Endothelial cell of umbilical vein (primary cell): ENCODE measurements around the gene KCNB1. TPM values are rescaled to one million over a fixed set of nuclear protein-coding genes. Genes with fewer than 3 reads are reported as not detected.

ENCODE experiments used
- BruUV-seq: library from RNA; stranded (reverse); fragments of 400-500 nt; replicated peaks from 2 replicates; lab custom pipeline; 2021; lab: Mats Ljungman, UMichigan
- CTCF ChIA-PET: fragments of 300-600, 350-600 bp; sonication (Branson Sonifier 250); formaldehyde crosslinking; loops from one replicate; lab custom pipeline; 2021; ENCODE audit warnings: antibody characterized with exemption, inconsistent platforms; lab: Charles Lee
- POLR2A ChIA-PET: fragments of 300-600, 350-600 bp; sonication (Branson Sonifier 250); formaldehyde crosslinking; loops from one replicate; lab custom pipeline; 2021; ENCODE audit warnings: antibody characterized with exemption, inconsistent platforms; lab: Charles Lee
- DNase-seq: peaks from one replicate; pipeline ENCODE4 v3.0.0-alpha.2; 2011; ENCODE audit warnings: low read depth, low spot score
- FAIRE-seq: peaks from 2 replicates; lab custom pipeline; 2011; peaks lifted over from hg19 to GRCh38; lab: Jason Lieb, UNC
- H2AFZ ChIP-seq: 2 replicates; pipeline ENCODE4 v1.6.0; 2012; ENCODE audit warnings: low read depth, low read length, control low read depth, inconsistent platforms
- H3K27ac ChIP-seq: 2 replicates; pipeline ENCODE4 v1.5.1; 2011; ENCODE audit warnings: low read depth, mild to moderate bottlenecking, control low read depth, low read length, moderate library complexity; ENCODE audit not compliant: insufficient read depth
- H3K27me3 ChIP-seq, 2 experiments: 2 replicates each; pipeline versions ENCODE4 v1.6.0 to v1.6.1; 2011; ENCODE audit warnings: low read length in 2 of 2, mixed read lengths in 1 of 2; ENCODE audit not compliant: control insufficient read depth in 2 of 2, insufficient read depth in 2 of 2
- H3K36me3 ChIP-seq, 2 experiments: 2 replicates in 1 of 2; 3 replicates in 1 of 2; pipeline ENCODE4 v1.5.1; 2011; ENCODE audit warnings: low read length in 2 of 2, mild to moderate bottlenecking in 1 of 2, moderate library complexity in 1 of 2; ENCODE audit not compliant: control insufficient read depth in 2 of 2, insufficient read depth in 2 of 2; ENCODE audit errors: extremely low read depth in 1 of 2
- H3K4me1 ChIP-seq: 3 replicates; pipeline ENCODE4 v1.5.1; 2011; ENCODE audit warnings: mild to moderate bottlenecking, low read length; ENCODE audit not compliant: control insufficient read depth, insufficient read depth; ENCODE audit errors: extremely low read depth
- H3K4me2 ChIP-seq: 2 replicates; pipeline ENCODE4 v1.6.1; 2011; ENCODE audit warnings: low read length, control low read depth, mixed read lengths; ENCODE audit not compliant: insufficient read depth
- H3K4me3 ChIP-seq, 3 experiments: fragments of 200-600 bp in 1 of 3; sonication (generic), shearing (Covaris generic) in 1 of 3; replicated peaks in 1 of 3; 2 replicates each; pipeline ENCODE4 v1.5.1; 2011 to 2016; ENCODE audit warnings: control low read depth in 3 of 3, low read length in 3 of 3, mild to moderate bottlenecking in 2 of 3, inconsistent platforms in 1 of 3, low read depth in 1 of 3, moderate library complexity in 1 of 3; ENCODE audit not compliant: insufficient read depth in 1 of 3
- H3K79me2 ChIP-seq: 2 replicates; pipeline ENCODE4 v1.6.0; 2012; ENCODE audit warnings: low read length, inconsistent platforms; ENCODE audit not compliant: control insufficient read depth, insufficient read depth
- H3K9ac ChIP-seq: replicated peaks from 2 replicates; pipeline ENCODE3; 2011; ENCODE audit warnings: low read length, control low read depth; ENCODE audit not compliant: insufficient read depth; ENCODE audit errors: extremely low read depth
- H3K9me1 ChIP-seq: replicated peaks from 3 replicates; pipeline ENCODE4 v1.6.0; 2011; ENCODE audit warnings: mild to moderate bottlenecking, low read length; ENCODE audit not compliant: control insufficient read depth, insufficient read depth; ENCODE audit errors: extremely low read depth
- H3K9me3 ChIP-seq: replicated peaks from 2 replicates; pipeline ENCODE4 v1.5.1; 2012; ENCODE audit warnings: low read length, inconsistent platforms; ENCODE audit not compliant: control insufficient read depth, insufficient read depth
- H4K20me1 ChIP-seq: replicated peaks from 2 replicates; pipeline ENCODE3; 2011; ENCODE audit warnings: mild to moderate bottlenecking, low read length; ENCODE audit not compliant: control insufficient read depth, insufficient read depth; ENCODE audit errors: extremely low read depth
- EZH2 ChIP-seq: IDR thresholded peaks from 2 replicates; pipeline ENCODE4 v1.6.1; 2012; ENCODE audit warnings: borderline replicate concordance, low read depth, mild to moderate bottlenecking, moderate library complexity, low read length, inconsistent platforms; ENCODE audit not compliant: severe bottlenecking
- FOS ChIP-seq: IDR thresholded peaks from 2 replicates; pipeline ENCODE4 v1.6.1; 2011; ENCODE audit warnings: mild to moderate bottlenecking, low read length, moderate library complexity, borderline replicate concordance; ENCODE audit not compliant: insufficient read depth
- GATA2 ChIP-seq: IDR thresholded peaks from 2 replicates; pipeline ENCODE4 v1.7.0; 2011; ENCODE audit warnings: low read depth, mild to moderate bottlenecking, moderate library complexity, mixed read lengths, low read length; ENCODE audit not compliant: insufficient read length, insufficient read depth
- JUN ChIP-seq: IDR thresholded peaks from 2 replicates; pipeline ENCODE4 v1.6.1; 2011; ENCODE audit warnings: borderline replicate concordance, low read depth; ENCODE audit not compliant: insufficient read length, insufficient read depth
- MYC ChIP-seq: IDR thresholded peaks from one replicate; pipeline ENCODE4 v1.6.1; 2011; ENCODE audit warnings: mild to moderate bottlenecking, low read depth, low read length
- POLR2A ChIP-seq: IDR thresholded peaks from 2 replicates; pipeline ENCODE4 v1.6.1; 2012; ENCODE audit warnings: low read depth, mild to moderate bottlenecking, control low read depth, low read length
- POLR2AphosphoS5 ChIP-seq: IDR thresholded peaks from 2 replicates; pipeline ENCODE4 v1.6.1; 2012; ENCODE audit warnings: low read depth, mild to moderate bottlenecking, control low read depth, low read length, moderate library complexity; ENCODE audit not compliant: insufficient read depth
- dilution Hi-C: fragments of 300-500 bp; cut with MboI; formaldehyde crosslinking; loops from one replicate; pipeline ENCODE4 v1.15.0; 2019; ENCODE audit warnings: low sequenced_read_pairs; ENCODE audit not compliant: extremely low pct_ligation_motif_present
- intact Hi-C: fragments of 100-400 bp; cut with micrococcal nuclease; formaldehyde crosslinking; loops from one replicate; pipeline ENCODE4 v1.10.0; 2022
- polyA plus RNA-seq, 4 experiments: library from polyadenylated mRNA; depleted of rRNA in 3 of 4; stranded (reverse) in 3 of 4; unstranded in 1 of 4; fragments of >200 nt; gene quantifications; 2 replicates each; pipeline versions ENCODE4 v1.2.1 to v1.2.3, GENCODE V29; 2011 to 2012; ENCODE audit warnings: missing spikeins in 1 of 4
- total RNA-seq: library from RNA; stranded (reverse); gene quantifications from 2 replicates; pipeline ENCODE4 v1.2.3, GENCODE V29; 2021
- TF ChIP-seq, protein P1 (sequence below), 2 donors: IDR thresholded peaks; 1 replicate in 1 of 2; 2 replicates in 1 of 2; pipeline ENCODE4 v1.5.1; 2011; ENCODE audit warnings: low read length in 2 of 2, mild to moderate bottlenecking in 2 of 2, moderate library complexity in 2 of 2, control low read depth in 1 of 2, inconsistent platforms in 1 of 2, low read depth in 1 of 2; ENCODE audit not compliant: insufficient read depth in 1 of 2; ENCODE audit errors: extremely low read depth in 1 of 2
- TF ChIP-seq, protein P2 (sequence below): IDR thresholded peaks from 2 replicates; pipeline ENCODE4 v1.6.1; 2011; ENCODE audit not compliant: insufficient read depth, insufficient read length

Gene KCNB1
- total and polyA plus RNA-seq, 2 donors (not counting 3 experiments of a cell fraction or from before 2014, with no cell fraction given): not detected

DNA sequence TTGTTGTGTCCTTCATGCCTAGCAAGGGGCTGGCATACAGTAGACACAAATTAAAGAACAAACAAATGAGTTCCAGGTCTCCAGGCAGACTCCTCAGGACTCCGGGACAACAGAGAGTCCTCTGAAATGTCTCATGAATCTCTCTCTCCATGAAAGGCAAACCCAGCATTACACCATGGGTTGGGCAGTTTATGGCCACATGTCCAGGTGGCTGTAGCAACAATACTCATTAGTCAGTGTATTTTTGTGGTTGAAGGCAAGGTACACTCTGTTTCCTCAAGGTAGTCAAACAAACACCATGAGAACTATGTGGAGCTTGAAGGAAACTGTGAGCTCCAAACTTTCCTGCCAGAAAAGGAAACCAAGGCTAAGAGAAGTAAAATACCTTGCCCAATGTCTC, 62.2 kb downstream of the KCNB1 start:
- no peak overlapping the region for H3K4me2 ChIP-seq
- peaks cover 3 to 7% of the 10 kb centered on the region in 2 experiments for H3K27me3 ChIP-seq
- no peak overlapping the region for H3K4me3 ChIP-seq
- dilution Hi-C loops: no loop called here
- H3K27ac ChIP-seq: no peak overlapping the region
- H3K36me3 ChIP-seq: no peaks in the 10 kb centered on the region
- DNase-seq (no peak), FAIRE-seq (no peak)
- CTCF ChIA-PET: no interaction called here
- H3K9me3 ChIP-seq: no peaks in the 10 kb centered on the region
- H3K9me1 ChIP-seq: no peaks in the 10 kb centered on the region
- intact Hi-C loops: no loop called here
- no peaks in the 10 kb centered on the region for H3K79me2 ChIP-seq
- no peak overlapping the region for H3K9ac ChIP-seq
- no peaks in the 10 kb centered on the region for H3K4me1 ChIP-seq
- POLR2A ChIA-PET: no interaction called here
- no peaks in the 10 kb centered on the region for H4K20me1 ChIP-seq
- no peak overlapping the region for H2AFZ ChIP-seq
- TF ChIP-seq POLR2AphosphoS5 (no peak), EZH2 (no peak), JUN (no peak), FOS (no peak), GATA2 (no peak), MYC (no peak), POLR2A (no peak)
- TF ChIP-seq, protein P1, sequence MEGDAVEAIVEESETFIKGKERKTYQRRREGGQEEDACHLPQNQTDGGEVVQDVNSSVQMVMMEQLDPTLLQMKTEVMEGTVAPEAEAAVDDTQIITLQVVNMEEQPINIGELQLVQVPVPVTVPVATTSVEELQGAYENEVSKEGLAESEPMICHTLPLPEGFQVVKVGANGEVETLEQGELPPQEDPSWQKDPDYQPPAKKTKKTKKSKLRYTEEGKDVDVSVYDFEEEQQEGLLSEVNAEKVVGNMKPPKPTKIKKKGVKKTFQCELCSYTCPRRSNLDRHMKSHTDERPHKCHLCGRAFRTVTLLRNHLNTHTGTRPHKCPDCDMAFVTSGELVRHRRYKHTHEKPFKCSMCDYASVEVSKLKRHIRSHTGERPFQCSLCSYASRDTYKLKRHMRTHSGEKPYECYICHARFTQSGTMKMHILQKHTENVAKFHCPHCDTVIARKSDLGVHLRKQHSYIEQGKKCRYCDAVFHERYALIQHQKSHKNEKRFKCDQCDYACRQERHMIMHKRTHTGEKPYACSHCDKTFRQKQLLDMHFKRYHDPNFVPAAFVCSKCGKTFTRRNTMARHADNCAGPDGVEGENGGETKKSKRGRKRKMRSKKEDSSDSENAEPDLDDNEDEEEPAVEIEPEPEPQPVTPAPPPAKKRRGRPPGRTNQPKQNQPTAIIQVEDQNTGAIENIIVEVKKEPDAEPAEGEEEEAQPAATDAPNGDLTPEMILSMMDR (IDR thresholded peaks at IDR 0.05; ENCODE audit: extremely low read depth in 1 of 2, insufficient read depth in 1 of 2, low read depth in 1 of 2, low read length in 2 of 2): no peak
- TF ChIP-seq, protein P2, sequence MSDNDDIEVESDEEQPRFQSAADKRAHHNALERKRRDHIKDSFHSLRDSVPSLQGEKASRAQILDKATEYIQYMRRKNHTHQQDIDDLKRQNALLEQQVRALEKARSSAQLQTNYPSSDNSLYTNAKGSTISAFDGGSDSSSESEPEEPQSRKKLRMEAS: no peak
- no TSS peak for BruUV-seq
